GM13976 (cell line): ENCODE results near the gene CDH13.

Source experiments
- DNase-seq: peaks from one replicate; pipeline ENCODE4 v3.0.0; 2012; ENCODE audit warnings: low spot score
- CTCF ChIP-seq: IDR thresholded peaks from 2 replicates; pipeline ENCODE4 v1.5.1; 2012; ENCODE audit warnings: borderline replicate concordance, mild to moderate bottlenecking; ENCODE audit not compliant: insufficient read depth; ENCODE audit errors: extremely low read depth, missing control alignments, control extremely low read depth
- in situ Hi-C: fragments of 300-500 bp; cut with MboI; formaldehyde crosslinking; loops from one replicate; pipeline ENCODE4 v1.12.0; 2022; ENCODE audit warnings: low sequenced_read_pairs, mixed read lengths, inconsistent platforms; ENCODE audit not compliant: unreplicated experiment

CDH13 gene

DNA sequence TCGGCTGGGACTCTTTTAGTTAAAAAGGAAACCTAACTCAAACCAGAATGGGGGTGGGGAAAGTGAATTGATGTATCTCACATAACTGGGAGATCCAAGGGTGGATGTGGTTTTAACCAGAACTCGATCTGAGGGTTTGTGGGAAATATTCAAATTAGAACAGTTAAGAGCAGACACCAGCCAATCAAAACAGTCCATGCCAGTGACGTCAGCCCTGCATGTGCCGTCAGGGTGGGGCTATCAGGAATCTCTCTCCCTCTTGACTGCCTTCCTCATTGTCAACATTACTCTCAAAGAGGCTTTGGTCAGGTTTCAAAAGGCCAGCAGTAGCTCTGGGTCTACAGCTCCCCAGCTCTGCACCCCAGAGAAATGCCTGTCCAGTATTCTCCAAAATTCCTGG lies 1086.8 kb downstream of the CDH13 start:
- TF ChIP-seq CTCF = no peak
- in situ Hi-C loops = no loop called here
- DNase-seq = no peak

- TF ChIP-seq CTCF = no peak
- no peak for DNase-seq
- in situ Hi-C loops = no loop called here
Measured at GRCh38 chr16:83714286-83714685, 1087.5 kb downstream of the CDH13 start.

DNA sequence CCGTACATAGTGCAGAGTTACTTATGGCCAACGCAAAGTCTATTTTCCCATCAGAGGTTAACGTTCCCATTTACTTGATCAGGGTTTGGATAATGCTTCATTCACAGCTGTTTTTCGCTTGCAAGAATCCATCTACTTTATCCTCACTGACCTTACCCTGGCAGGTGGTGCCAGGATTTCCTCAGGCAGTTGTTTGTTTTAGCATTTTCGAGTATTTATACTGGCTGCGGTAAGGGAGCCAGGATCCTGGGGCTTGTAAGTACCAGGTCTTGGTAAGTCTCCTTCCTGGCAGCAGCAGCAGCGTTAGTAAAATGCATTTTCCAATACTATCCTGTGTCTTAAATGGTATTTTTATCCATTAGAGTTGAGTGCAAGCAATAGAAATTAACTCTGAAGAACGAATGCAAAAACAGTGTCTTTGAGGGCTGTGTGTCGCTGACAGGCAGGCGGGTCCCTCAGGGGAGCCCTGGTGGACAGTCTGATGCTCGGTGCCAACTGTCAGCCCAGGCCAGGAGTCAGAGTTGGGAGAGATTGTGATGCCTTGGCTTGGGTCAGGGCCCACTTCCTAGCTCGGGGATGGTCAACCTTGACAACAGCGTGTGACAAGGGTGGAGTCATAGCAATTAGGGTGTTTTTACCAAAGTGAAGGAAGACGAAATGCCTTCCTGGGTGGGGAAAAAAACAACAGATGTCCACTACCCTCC lies 1088.6 kb downstream of the CDH13 start:
- in situ Hi-C loops = no loop called here
- no peak for TF ChIP-seq CTCF
- no peak for DNase-seq

- DNase-seq = no peak
- in situ Hi-C loops = no loop called here
- TF ChIP-seq CTCF = peak; percentile 11
Measured at GRCh38 chr16:83717308-83717707, 1090.5 kb downstream of the CDH13 start.

DNA sequence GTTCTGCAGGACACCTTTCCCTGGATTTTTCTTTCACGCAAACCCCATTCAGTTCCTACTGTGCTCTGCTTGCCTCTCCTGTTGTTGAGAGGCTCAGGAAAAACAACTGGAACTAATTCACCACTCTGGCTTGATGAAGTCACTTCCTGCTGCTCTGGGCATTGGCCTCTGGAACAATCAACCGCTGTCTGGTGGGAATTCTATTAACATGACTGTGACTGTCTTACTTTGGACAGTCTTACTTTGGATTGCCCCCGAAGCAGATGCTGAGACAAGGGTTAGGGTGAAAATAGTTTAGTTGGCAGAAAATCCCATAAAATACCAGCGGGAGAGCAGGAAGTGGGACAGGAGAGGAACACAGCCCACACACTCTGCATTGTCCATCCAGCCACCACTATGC lies 1091.0 kb downstream of the CDH13 start:
- no peak for DNase-seq
- TF ChIP-seq CTCF = no peak
- in situ Hi-C loops = no loop called here

GRCh38 chr16:83720213-83720612 lies 1093.4 kb downstream of the CDH13 start:
- no peak for DNase-seq
- TF ChIP-seq CTCF = no peak
- in situ Hi-C loops = no loop called here
